Embryonic facial prominence (tissue), 1 donor: ENCODE data around the gene MYH7.
"Not testable (repeated sequence)": the region's sequence is repeated elsewhere in the genome, so short reads cannot be mapped to it uniquely, and the experiment has no call there.

ENCODE experiments used
- DNase-seq: peaks from one replicate; pipeline ENCODE4 v3.0.0-alpha.2; 2016; ENCODE audit errors: extremely low spot score

MYH7 gene

DNA sequence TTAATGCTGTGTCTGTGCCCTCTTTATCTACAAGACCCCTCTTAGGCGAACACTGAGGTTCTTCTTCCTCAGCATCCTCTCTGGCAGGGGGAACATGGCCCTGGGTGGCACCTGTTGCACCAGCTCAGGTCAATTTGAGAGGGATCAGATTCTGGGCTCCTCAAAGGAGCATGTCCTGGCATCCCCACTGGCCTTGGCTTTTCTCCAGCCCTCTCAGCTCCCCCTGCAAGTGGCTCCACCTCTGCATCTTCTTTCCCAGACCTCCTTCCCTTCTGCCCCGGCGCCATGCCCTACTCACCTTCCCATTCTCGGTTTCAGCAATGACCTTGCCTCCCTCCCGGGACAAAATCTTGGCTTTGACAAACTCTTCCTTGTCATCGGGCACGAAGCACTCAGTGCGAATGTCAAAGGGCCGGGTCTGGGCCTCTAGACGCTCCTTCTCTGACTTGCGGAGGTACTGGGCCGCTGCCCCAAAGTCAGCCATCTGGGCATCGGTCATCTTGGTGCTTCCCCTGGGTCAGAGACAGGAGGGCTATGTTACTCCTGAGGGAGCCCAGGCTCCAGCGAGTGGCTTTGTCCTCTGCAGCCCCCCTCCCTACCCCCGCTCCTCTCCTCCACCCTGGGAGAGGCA lies 28.6 kb downstream of the MYH7 start:
- no peak for DNase-seq

DNA sequence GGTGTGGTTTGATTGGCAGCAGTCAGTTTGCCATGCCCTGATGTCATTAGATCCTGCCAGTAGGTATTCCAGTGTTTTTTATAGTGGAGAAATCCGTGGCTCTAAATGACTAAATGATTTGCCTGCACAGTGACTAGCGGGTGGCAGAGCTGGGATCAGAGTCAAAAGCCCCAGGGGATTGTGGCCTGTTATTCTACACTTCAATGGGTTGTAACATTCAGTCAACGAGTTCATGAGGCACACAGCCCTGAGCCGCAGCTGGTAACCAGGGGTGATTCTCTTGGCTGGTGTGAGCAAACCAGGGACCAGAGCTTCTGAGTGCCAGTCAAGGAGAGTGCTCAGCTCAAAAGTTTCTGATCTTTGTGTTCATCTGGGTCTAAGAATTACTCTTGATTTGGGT lies 29.2 kb downstream of the MYH7 start:
- no peak for DNase-seq

DNA sequence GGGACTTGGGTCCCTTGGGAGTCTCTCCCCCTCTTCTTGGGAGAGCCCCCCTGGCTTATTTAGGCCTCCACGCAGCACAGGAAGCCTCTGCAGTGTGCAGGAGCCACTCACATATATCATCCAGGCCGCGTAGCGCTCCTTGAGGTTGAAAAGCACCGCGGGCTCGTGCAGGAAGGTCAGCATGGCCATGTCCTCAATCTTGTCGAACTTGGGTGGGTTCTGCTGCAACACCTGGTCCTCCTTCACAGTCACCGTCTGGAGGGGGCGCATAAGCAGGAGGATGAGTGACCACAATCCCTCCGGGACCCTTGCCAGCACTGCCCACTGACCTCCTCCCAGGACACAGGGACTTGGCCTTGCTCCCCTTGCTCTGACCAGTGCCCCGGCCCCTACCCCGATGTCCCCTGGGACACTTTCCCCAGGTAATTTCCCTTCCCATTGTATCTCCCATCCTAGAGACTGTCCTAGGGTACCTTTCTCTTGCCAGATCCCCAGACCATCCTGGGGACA lies 29.9 kb downstream of the MYH7 start:
- DNase-seq = no peak

DNA sequence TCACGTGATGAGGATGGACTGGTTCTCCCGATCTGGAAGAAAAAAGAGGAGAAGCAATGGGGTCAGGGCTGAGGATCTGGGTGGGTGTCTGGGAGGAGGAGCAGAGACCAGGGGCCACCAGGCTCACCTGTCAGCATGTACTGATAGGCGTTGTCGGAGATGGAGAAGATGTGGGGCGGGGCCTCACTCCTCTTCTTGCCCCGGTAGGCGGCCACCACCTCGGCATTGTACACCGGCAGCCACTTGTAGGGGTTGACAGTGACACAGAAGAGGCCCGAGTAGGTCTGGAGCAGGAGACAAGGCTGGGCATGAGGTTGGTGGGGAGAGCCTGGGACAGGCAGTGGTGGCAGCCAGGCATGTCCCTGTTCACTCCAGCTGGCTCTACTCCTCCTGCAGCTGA lies 30.4 kb downstream of the MYH7 start:
- DNase-seq = no peak

DNA sequence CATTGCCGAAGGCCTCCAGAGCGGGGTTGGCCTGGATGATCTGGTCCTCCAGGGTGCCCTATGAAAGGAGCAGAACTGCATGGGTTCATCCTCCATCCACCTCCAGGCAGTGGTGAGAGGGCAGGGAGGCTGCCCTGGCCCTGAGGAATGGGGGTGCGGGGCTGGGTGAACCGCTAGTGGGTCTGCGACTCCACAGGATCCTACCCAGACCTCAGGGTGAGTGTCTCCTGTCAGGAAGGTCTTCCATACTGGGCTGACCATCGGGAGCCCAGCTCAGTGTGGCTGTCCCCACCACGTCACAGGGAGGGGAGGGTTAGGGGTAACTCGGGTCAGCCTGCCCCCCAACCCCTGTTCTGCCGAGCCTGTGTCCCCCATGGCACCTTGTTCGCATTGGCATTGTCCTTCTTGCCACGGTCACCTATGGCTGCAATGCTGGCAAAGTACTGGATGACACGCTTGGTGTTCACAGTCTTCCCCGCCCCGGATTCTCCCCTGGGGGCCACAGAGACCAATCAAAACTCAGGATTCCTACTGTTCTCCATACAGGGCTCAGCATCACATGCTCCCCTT lies 31.0 kb downstream of the MYH7 start:
- no peak for DNase-seq

DNA sequence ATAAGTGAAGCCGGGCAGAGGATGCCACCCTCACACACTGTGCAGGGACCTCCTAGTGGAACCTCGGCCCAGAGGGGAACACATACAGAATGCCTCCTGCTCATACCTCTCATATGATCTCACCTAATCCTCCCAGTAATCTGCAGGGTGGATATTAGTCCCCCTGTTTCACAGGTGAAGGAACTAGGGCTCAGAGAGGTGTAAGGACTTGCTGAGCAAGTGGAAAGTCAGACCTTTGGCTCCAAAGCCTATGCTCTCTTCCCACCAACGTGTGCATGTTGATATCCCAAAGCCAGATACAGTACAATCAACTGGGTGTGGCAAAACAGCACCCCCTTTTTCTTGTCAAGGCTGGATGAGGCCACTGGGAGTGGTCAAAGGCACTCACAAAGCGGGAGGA lies 31.6 kb downstream of the MYH7 start:
- no peak for DNase-seq

DNA sequence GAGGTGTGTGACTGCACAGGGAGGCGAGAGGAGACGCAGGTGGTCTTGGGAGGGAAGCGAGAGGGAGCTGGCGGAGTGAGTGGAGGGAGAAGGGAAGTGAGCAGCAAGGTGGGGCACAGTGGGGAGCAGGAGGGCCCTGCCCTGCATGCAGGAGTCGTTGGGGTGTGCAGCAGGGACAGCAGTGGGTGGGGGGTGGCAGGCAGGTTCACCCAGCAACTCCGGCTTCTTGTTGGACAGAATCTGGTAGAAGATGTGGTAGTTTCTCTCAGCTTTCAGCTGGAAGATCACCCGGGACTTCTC lies 32.4 kb downstream of the MYH7 start:
- no peak for DNase-seq

DNA sequence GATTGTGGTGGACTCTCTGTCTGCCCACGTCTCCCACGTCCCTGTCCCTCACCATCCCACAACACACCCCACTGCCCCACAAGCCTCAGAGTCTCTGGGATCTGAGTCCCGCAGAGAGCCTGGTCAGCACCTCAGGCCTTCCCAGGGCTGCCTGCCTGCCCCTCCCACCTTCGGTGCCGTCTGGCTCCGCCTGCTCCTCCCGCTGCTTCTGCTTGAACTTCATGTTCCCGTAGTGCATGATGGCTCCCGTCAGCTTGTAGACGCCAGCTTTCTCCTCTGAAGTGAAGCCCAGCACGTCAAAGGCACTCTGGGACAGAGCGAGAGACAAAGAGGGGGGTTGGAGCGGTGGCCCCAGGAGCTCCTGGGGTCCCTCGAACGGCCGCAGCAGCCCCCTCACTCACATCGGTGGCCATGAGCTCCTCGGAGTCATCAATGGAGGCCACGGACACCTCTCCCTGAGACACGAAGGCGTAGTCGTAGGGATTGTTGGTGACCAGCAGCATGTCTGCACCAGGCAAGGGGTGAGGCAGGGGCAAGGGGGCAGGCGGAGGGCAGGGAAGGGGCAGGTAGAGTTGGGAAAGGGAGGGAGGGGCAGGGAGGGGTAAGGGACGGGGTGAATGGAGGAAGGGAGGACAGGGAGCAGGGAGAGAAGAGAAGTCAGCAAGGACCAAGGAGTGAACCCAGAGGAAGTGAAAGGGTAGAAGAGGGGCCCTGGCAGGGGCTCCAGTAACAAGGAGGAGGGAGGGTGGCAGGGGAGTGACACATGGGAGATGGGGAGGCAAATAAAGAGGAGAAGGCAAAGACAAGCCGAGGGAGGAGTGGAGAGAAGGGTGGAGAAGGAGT lies 32.9 kb downstream of the MYH7 start:
- DNase-seq = no peak

DNA sequence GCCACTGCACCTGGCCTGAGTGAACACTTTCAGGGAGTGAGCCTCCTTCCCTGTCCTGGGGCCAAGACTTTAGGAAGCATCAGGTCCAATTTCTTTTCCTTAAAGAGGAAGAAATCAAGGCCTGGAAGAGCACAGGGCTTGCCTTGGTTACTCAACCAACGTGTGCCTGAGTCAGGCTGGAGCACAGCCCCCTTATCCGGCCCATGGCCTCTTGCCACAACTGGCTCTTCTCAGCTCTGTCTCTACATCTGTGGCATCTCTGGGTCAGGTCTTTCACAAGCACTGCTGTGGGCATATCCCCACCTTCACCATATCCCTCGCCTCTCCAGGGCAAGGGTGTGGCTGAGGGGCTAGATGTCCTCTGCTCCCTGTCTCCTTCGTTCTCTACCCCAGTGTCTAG lies 34.2 kb downstream of the MYH7 start:
- DNase-seq = no peak

DNA sequence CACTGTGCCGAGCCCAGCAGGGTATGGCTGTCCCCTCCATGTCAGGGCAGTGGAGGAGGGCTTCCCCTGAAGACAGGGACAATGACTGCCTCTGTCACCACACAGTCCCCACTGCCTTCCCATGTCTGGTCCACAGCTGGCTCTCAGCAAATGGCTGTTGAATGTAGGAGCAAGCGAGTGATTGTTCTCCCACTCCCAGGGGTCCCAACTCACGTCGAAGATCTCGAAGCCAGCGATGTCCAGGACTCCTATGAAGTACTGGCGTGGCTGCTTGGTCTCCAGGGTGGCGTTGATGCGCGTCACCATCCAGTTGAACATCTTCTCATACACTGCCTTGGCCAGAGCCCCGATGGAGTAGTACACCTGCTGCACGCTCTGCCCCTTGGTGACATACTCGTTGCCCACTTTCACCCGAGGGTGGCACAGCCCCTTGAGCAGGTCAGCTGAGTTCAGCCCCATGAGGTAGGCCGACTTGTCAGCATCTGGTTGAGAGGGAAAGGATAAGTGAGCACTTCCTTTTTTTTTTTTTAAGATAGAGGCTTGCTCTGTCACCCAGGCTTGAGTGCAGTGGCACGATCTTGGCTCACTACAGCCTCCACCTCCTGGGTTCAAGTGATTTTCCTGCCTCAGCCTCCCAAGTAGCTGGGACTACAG lies 34.8 kb downstream of the MYH7 start:
- not testable (repeated sequence) for DNase-seq

DNA sequence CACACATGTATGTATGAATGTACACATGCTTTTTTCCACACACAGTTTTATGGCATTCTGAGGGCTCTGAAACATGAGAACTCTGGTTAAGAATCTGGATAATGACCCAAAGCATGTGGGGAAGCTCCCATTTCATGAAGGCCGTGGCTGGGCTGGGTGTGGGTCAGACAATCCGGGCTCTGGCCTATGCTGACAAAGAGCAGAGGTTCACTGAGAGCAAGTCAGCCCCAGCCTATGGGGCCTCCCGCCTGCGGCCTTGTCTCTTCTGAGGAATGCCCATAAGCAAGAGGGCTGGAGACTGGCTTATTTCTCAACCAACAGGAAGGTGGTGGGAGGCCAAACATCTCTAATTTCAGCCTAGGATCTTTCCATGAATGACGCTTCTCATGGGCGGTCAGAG lies 35.9 kb downstream of the MYH7 start:
- no peak for DNase-seq

DNA sequence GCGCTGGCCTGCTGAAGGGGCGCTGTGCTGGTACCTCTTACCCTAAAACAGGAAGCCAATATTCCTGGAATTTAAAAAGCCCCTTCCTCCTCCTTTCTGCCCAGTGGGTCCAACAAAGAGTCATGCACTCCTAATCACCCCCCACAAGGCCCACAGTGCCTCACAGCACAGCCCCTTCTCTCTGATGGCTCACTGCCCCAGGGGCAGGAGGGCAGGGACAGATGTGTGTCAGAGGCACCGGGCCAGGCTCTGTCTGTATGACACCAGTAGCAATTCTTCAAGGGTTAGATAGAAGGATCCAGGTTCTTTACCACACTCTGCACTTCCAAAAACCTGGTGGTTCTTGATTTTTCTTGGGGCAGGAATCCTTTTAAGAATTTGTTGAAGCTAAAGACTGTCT lies 36.3 kb downstream of the MYH7 start:
- no peak for DNase-seq

DNA sequence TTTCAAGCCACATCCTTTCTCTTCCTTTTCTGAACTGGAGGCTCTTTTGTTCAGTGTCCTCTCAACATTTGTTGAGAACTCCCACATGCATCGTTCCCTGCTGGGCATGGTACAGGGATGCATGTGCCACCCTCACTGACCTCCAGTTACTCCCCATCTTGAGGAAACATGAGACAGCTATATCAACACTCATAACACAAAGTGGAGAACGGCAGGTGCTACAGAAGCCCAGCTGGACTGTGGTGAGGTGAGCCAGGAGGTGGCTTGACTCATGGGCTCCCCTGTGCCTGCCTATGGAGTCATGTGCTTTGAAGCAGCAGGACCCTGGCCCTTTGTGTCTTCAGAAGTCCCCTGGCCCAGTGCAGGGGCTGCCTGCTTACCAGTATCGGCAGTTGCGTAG lies 37.1 kb downstream of the MYH7 start:
- no peak for DNase-seq

DNA sequence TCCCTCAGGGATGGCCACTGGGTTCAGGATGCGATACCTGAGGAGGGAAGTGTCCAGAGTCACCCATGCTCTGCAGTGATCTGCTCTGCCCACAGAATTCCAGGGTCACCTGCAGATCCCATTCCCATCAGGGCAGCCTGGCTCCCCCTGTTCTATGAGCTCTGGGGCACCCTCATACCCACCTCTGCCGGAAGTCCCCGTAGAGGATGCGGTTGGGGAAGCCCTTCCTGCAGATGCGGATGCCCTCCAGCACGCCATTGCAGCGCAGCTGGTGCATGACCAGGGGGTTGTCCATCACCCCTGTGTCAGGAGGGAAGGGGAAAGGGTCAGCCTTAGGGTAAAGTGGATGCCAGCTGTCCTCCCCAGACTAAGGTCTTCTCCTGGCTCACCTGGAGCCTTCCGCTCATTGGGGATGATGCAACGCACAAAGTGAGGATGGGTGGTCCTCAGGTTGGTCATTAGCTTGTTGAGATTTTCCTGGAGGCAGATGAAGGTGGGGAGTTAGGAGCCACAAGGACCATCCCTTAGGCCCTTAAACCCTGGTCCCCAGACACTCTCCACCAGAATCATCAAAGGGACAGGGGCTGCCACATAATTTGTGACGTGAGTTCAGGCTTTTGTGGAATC lies 38.6 kb downstream of the MYH7 start:
- DNase-seq = no peak

DNA sequence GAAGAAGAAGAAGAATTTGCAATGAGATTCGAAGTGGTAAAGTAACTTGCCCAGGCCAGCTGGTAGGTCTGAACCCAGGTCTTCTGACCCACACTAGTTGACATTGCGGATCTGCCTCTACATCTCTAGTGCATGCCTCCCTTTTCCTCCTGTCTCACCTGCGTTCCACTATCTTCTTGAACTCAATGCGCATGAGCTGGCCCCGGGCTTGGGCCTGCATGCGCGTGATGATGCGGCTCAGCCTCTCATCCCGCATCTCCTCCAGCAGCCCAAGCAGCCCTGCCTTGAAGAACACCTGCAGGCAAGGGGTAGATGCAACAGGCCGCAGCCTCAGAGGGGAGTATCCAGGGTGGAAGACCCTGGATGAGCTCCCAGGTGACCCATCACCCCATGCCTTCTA lies 39.3 kb downstream of the MYH7 start:
- no peak for DNase-seq

DNA sequence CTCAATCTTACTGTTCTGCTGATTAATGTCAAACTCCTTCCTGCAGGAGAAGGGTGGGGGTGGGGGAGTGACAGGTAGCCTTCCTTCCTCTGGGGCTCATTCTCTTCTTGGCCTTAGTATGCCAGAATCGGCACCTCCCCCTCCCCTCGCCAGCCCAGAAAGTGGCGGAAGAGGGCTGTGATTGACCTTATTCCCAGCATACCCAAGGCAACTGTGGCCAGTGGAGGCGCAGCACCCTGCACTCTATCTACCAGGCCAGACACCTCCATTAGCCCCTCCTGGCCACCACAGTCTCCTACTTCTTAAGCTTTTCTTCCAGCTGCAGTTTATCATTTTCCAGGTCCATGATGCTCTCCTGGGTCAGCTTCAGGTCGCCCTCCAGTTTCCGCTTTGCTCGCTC lies 42.8 kb downstream of the MYH7 start:
- no peak for DNase-seq

DNA sequence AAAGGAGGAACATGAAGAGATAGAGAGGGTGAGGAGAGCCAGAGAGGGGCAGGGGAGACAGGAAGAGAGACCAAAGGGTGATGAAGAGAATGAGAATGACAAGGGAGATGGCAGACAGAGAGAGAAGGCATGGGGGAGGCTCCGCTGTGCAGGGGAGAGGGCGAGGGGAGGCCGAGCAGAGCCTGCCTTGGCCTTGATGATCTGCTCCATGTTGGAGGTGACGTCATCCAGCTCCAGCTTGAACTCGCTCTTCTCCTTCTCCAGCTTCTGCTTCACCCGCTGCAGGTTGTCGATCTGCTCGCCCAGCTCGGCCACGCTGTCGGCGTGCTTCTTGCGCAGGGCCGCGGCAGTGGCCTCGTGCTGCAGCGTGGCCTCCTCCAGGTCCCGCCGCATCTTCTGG lies 45.6 kb downstream of the MYH7 start:
- not testable (repeated sequence) for DNase-seq

DNA sequence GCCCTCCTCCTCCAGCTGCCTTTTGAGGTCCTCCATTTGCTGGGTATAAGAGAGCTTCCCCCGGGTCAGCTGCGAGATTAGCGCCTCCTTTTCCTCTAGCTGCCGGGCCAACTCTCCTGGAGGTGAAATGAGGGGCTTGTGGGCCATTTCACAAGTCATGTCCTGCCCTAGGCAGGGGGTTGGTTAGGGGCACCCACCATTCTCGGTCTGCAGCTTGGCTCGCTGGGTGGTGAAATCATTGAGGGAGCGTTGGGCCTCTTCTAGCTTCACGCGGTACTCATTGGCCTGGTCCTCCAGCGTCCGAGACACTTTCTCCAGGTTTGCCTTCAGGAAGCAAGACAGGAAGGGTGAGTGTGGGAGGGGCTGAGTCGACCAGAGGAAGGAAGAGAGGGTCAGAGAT lies 46.1 kb downstream of the MYH7 start:
- DNase-seq = no peak

DNA sequence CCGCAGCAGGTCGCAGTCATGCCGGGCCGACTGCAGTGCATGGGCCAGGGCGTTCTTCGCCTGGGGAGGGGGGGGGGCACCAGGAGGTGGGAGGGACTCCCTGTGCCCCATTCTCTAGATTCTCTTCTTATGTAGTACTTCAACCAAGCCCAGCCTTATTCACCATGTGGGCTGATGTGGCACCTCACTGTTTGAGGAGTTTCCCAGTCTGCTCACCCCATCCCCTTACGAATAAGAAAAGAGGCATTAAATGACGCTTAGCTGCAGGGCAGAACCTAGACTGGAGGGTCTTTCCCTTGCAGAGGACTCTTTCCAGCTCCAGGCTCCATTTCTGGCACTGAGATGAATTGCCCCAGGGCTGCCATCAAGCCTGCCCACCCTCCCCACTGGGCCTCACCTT lies 46.5 kb downstream of the MYH7 start:
- no peak for DNase-seq

DNA sequence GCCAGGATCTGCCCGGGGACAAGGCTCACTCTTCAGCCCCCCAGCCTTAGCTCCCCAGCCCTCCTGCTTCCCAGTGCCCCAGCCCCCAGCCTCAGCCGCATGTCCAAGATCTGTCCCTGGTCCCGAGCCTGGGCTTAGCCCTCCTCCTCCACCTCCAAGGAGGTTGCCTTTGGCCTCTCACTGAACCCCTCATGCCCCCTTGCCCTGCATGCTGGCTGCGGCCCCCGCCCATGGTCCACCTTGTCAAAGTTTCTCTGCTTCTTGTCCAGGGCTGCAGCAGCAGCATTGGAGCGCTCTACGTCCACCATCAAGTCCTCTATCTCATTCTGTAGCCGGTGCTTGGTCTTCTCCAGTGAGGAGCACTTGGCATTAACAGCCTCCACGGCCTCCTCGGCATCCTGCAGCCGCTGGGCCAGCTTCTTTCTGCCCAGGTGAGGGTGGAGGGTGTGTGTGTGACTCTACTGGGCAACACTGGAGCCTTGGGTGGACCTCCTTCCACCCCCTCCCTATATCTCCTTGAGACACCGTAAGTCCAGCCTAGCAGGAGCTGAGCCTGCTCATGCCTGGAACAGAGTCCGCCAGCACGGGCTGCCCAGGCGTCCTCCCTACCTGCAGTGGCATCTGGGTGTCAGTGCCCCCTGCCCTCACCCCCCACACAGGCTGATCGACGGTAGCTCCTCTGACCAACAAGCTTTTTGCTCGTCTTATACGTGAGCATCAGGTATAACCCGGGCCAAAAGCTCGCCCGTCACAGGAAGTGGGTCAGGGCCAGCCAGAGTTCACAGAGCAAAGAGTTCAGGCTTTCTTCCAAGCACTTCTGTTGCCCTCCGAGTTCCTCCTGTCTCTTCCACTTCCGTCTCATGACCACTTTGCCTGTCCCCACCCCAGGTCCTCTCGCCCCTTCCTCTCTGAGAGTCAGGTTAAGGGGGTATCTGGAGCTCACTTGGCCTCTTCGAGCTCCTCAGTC lies 47.3 kb downstream of the MYH7 start:
- no peak for DNase-seq

DNA sequence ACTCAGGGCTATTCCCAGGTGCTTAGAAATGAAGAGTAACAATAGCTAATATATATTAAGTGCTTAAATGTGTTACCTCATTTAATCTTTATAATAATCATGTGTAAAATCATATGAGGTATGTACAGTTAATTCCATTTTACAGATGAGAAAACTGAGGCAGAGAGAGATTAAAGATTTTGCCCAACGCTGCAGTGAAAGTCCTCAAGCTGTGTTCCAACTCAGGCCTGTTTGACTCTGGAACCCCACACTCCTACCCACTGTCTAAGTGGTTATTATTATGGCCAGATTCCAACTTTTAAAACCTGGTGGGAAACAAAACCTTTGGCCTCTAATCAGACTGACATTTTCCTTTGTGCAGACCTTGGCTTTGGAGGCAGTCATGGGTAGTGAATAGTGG lies 48.5 kb downstream of the MYH7 start:
- DNase-seq = no peak
